Globus pallidus (tissue), 1 donor: ENCODE measurements around the gene C8B.

Experiments
- DNase-seq: peaks from one replicate; pipeline ENCODE4 v3.0.0-alpha.2; 2015; ENCODE audit warnings: low spot score

C8B gene

GRCh38 chr1:56970280-56970679, 4.5 kb upstream of the C8B start:
- no peak for DNase-seq

GRCh38 chr1:56968878-56969495, 3.2 kb upstream of the C8B start:
- no peak for DNase-seq

DNA sequence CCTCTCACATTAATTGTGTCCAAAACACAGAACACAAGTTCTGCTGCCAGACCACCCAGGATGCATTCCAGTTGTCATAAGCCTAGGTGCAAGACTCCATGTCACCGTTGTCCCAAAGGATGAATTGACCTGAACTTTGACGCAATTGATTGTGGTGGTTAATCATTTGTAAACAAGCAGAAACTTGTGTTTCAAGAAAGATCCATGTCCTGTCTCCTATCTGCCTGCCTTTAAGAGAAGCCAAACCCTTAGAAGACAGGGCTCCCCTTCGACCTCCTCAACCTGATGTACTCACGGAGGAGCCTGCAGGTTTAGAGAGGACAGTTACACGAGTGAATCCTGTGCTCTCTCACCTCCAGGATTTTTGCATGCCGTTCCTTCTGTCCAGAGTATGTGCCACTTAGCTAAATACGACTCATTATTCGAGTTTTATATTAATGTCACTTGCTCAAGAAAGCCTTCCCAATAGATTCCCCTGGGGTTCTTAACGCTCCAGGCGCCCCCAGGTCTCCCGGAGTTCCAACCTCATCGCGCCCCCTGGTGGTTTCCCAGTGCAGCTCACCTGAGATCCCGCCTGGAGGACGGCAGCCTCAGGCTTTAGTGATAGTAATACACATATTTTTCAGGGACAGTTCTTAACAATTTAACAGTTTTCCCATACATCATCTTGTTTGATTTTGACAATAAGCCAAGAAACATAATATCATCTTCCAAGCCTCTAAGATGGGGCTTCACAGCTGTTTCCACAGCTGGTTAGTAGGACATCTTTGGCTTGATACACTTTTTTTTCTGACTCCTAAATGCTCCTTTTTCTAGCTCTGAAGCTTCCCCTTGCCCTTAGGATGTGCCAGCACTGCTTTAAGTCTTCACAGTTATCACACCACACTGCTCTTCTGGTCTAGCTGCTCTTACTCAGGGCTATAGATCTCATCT, 2.4 kb upstream of the C8B start:
- DNase-seq = no peak

GRCh38 chr1:56967355-56967754, 1.5 kb upstream of the C8B start:
- no peak for DNase-seq

GRCh38 chr1:56966698-56966999, 834 bp upstream of the C8B start:
- no peak for DNase-seq

DNA sequence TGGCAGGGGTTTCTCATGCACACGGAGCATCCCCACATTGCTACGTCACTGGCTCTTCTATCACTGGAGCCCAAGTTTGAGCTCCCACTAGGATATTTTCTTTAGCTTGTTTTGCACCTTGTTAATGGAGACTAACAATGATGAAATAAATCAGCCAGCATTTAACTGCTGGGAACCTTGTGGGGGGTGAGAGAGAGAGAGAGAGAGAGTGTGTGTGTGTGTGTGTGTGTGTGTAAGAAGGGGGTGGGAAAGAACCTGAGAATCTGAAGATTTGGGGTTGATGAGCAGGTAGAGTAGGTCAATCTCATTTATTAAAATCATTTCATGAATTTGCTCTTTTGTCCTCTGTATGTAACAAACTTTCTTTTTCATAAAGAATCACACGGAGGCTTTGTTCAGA, 624 bp downstream of the C8B start:
- DNase-seq = no peak

DNA sequence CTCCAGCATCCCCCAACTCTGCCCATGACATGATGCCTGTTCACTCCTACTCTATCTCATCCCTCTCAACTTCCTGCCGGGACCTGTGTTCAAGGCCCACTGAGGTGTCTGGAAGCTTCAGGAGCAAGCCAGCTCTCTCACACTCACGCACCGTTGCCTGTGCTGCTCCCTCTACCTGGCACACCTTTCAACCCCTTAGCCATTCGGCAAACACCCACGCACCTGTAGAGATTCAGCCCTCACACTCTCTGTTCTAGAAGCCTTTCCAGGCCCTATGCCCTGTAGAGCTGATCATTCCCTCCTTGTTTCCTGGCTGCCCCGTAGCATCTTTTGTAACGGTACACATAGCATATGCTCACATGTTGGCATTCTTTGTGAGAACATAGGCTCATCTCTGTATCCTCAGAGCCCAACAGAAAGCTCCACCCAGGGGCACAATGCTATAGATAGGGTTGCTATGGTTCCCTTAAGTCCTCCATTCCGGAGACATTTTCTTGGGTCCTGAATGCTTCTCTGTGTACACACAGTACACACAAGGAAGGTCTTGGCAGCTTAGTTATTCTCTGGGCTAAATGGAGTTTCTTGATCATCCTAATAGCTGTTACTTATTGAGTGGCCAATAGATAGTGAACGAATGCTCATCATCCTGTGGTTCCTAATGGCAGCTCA, 1.3 kb downstream of the C8B start:
- DNase-seq = no peak

DNA sequence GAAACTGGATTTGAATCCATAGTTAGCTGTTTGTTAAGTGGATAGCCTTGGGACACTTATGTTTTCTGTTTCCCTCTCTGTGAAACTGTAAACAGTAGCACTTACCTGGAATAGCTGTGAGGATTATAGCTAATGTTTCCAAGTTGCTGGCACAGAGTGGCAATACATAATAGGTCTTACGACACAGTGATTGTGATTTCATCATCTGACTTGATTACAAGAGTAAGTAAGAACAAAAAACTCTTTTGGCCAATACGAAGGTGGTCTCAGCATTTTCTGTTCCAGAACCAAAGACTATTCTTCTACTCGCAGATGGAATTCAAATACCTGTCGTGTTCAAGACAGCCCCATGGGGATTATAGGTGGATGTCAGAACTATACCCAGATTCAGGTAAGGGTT, 2.1 kb downstream of the C8B start:
- no peak for DNase-seq

DNA sequence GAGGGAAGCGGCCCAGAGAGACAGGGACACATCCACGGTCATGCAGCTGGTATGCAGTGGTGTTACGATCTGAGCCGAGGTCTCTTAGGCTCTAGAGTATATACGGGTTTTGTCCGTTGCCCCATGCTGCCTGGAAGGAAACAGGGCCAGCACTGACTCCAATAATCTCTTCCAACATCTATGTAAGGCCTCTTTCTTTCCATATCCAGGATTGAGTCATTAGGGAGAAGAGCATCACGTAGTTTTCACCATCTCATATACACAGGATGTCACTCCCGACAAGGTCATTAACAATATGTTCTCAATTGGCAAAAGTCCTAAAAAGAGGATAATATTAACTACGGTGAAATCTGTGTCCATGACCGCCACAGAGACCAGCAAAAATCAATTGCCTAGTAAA, 4.4 kb downstream of the C8B start:
- no peak for DNase-seq

- DNase-seq = no peak
Measured at GRCh38 chr1:56958526-56958925, 7.3 kb downstream of the C8B start.

DNA sequence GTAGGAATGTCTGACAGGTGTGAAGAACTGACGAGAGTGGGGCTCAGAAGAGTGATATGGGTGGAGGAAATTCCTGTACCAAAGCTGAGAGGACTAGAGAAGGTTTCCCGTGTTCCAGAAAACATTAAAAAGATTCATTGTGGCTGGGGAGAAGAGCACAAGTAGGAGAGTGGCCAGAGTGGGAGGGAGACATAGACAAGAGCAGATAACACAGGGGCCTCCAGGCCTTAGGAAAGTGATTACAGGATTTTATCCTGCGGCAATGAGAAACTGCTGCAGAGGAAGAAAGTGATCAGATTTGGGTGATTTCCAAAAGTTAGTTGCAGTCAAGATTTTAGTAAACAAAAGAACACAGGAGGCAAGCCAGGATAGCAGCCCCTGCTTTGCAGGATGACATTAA, 7.9 kb downstream of the C8B start:
- no peak for DNase-seq

DNA sequence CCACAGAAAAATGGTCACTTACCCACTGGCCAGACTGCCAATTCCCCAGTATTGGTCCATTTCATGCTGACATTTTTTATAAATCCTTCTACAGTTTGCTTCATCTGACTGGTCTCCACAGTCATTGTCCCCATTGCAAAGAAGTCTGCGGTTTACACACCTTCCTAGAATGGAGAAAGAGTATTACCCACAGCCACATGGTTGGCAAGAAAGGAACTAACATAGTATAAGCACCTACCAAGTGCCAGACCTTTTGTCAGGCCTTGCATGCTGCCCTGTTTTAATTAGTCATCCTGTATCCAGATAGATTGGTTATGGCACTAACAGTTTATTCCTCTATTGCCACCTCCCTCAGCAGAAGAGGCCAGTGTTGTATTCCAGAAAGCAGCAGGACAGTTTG, 11.2 kb downstream of the C8B start:
- no peak for DNase-seq

- no peak for DNase-seq
Measured at GRCh38 chr1:56953386-56953785, 12.4 kb downstream of the C8B start.

GRCh38 chr1:56952501-56952900, 13.3 kb downstream of the C8B start:
- no peak for DNase-seq

- no peak for DNase-seq
Measured at GRCh38 chr1:56948403-56949023, 17.3 kb downstream of the C8B start.

GRCh38 chr1:56940039-56940438, 25.8 kb downstream of the C8B start:
- no peak for DNase-seq

- DNase-seq = no peak
Measured at GRCh38 chr1:56939209-56939608, 26.6 kb downstream of the C8B start.

- DNase-seq = no peak
Measured at GRCh38 chr1:56938646-56939045, 27.2 kb downstream of the C8B start.

DNA sequence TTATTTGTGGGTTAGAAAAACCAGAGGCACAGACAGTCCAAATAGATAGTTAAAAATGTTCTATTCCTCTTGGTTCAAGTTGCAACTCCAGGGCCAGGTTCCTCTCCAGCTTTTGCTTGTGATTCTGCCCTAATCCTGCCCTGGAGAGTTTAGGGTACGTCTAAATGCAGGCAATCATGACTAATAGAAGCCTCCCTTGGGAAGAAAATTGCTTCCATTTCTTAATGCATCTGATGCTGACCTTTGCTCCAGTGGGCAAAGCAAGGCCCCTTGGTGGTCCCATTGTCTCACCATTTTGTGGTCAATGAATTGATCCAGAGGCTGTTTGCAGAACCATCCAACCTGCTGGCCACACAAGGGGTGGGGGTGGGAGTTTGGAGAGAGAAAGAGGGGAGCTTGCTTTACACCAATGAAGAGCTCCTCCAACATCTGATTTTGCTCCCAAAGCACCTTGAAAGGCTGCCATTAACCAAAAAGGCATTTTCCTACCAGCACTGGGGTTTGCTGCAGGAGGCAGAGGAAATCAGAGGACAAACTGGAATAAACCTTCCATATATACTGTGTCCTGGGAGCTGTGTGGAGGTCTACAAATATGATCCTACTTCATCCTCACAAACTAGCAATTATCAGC, 31.3 kb downstream of the C8B start:
- no peak for DNase-seq

DNA sequence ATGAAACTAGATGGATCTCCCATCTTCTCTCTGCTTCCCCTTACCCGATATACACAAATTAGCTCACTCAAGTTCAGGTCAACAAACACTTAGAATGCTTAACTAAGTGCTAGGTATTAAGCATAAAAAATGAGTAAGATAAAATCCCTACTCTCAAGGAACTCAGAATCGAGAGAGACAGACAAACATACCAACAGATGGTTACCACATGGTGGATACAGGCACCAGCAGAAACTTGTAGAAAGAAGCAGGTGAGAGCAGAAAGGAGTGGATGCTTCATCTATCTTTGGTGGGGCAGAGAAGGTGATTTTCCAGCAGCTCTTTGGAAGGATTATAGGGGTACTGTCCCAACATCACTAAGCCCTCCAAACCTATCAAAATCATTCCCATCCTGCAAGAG, 32.2 kb downstream of the C8B start:
- DNase-seq = no peak

DNA sequence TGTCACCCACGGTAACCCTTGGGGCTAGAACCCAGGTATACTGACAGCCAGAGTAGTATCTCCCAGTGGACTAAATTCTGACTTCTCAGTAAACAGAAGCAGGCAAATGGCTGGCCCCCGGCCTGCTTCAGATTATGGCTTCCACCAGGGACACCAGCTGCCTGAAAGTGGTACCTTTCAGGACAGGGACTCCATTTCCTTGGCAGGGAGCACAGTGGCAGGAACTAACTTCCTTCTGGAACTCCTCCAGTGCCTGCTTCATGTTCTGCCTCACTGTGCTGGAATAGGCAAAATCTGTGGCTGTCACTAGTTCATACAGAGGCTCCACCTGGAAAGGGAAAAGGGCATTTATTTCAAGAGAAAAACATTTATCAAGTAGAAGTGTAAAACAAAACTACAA, 32.7 kb downstream of the C8B start:
- DNase-seq = no peak

DNA sequence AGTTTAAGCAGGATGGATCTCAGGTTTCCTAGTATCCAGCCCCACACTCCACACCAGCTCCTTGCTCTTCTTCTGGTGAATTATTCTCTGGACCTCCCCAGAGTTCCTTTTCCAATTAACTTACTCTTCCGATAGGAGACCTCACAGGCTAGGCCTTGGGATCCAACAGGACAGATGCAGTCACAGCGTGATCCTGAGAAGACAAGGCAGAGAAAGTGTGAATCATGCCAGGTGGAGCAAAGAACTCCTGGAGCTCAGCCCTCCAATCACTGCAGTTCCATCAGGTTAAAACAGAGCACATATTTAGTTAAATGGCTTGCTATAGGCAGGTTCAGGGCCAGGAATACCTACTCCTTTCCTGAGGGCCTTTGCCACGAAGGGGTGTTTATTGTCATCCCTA, 34.1 kb downstream of the C8B start:
- DNase-seq = no peak
